ENCODE data around the gene TXNRD2. TPM values are rescaled to one million over a fixed set of nuclear protein-coding genes. Genes with fewer than 3 reads are reported as not detected.

Gene TXNRD2
- total and polyA plus RNA-seq, 2 of the 4 experiments (the other 2 are of a cell fraction), result 15.6 to 25.7 TPM

GRCh38 chr22:19964701-19965386, 23.2 kb upstream of the TXNRD2 start:
- ATAC-seq (ENCODE audit: low read depth) (no peak), DNase-seq (no peak)
- H4K5ac ChIP-seq (ENCODE audit: low read depth, low read length), result no peak overlapping the region
- no peak overlapping the region for H3K56ac ChIP-seq (ENCODE audit: extremely low read depth, insufficient read depth, low read length)
- BruUV-seq (replicated peaks), result no TSS peak
- no peak overlapping the region for H2AFZ ChIP-seq (replicated peaks; ENCODE audit: low read length, poor library complexity)
- H3K9me1 ChIP-seq (ENCODE audit: insufficient read depth, low read length), result peaks cover under 1% of the 10 kb centered on the region; the same call in 1 of the 2 replicates
- H3K18ac ChIP-seq (ENCODE audit: low read depth, low read length), result no peak overlapping the region
- peaks cover 61% of the 10 kb centered on the region for H3K36me3 ChIP-seq (ENCODE audit: control insufficient read depth, insufficient read depth, low read length)
- no peak overlapping the region for H3K14ac ChIP-seq (replicated peaks; ENCODE audit: low read depth, low read length)
- TF ChIP-seq CEBPB (IDR thresholded peaks at IDR 0.05; ENCODE audit: low read depth, low read length) (no peak), CTCF (conservative IDR thresholded peaks at IDR 0.05; ENCODE audit: low read depth, low read length) (no peak), CHD1 (IDR thresholded peaks at IDR 0.05; ENCODE audit: low read depth, low read length) (no peak), RCOR1 (IDR thresholded peaks at IDR 0.05; ENCODE audit: insufficient replicate concordance, low read length) (no peak), RFX5 (IDR thresholded peaks at IDR 0.05; ENCODE audit: low read depth, low read length) (no peak), NFE2L2 (IDR thresholded peaks at IDR 0.05; ENCODE audit: low read depth, low read length) (no peak), RAD21 (IDR thresholded peaks at IDR 0.05; ENCODE audit: low read length) (no peak), MXI1 (IDR thresholded peaks at IDR 0.05; ENCODE audit: borderline replicate concordance, low read depth, low read length) (no peak), MAFK (IDR thresholded peaks at IDR 0.05; ENCODE audit: low read depth, low read length) (no peak), BHLHE40 (IDR thresholded peaks at IDR 0.05; ENCODE audit: low read depth, low read length) (no peak), SMC3 (IDR thresholded peaks at IDR 0.05; ENCODE audit: low read depth, low read length) (no peak), ELK1 (IDR thresholded peaks at IDR 0.05; ENCODE audit: borderline replicate concordance, low read depth, low read length) (no peak), FOS (IDR thresholded peaks at IDR 0.05; ENCODE audit: low read depth, low read length) (no peak), POLR2A (IDR thresholded peaks at IDR 0.05; ENCODE audit: low read depth, low read length) (no peak), MAZ (IDR thresholded peaks at IDR 0.05; ENCODE audit: borderline replicate concordance, low read depth, low read length) (no peak), USF2 (IDR thresholded peaks at IDR 0.05; ENCODE audit: low read depth, low read length) (no peak)
- no peak overlapping the region for H3K9ac ChIP-seq (ENCODE audit: low read depth, low read length)
- H3K4me3 ChIP-seq (ENCODE audit: insufficient read depth, low read depth, low read length), result no peak overlapping the region
- H4K20me1 ChIP-seq (ENCODE audit: insufficient read depth, low read length), result peaks cover 27% of the 10 kb centered on the region
- H4K91ac ChIP-seq (ENCODE audit: insufficient read depth, low read depth, low read length), result no peak overlapping the region
- peaks cover 10 to 37% of the 10 kb centered on the region in 2 experiments; a peak in 3 of 4 replicates for H3K79me1 ChIP-seq (ENCODE audit: low read depth in 1 of 2, low read length in 2 of 2)
- dilution Hi-C loops (cut with HindIII; ENCODE audit: low sequenced_read_pairs, unreplicated experiment) (no loop called here), in situ Hi-C loops (cut with MboI; ENCODE audit: low sequenced_read_pairs) (no loop called here), intact Hi-C loops (cut with micrococcal nuclease) (no loop called here)
- no peaks in the 10 kb centered on the region for H3K27me3 ChIP-seq (ENCODE audit: control insufficient read depth, insufficient read depth, low read length)
- no peak overlapping the region for H2AK5ac ChIP-seq (ENCODE audit: low read depth, low read length)
- H3K27ac ChIP-seq (ENCODE audit: insufficient read depth, low read length), result no peak overlapping the region
- H3K4me1 ChIP-seq (ENCODE audit: control insufficient read depth, insufficient read depth, low read length), result peaks cover 13% of the 10 kb centered on the region
- peak overlapping the region; percentile 13 for H2AK9ac ChIP-seq (replicated peaks; ENCODE audit: low read depth, low read length, poor library complexity)
- no peak overlapping the region for H2BK20ac ChIP-seq (ENCODE audit: low read depth, low read length)
- H3K23ac ChIP-seq (ENCODE audit: low read depth, low read length), result no peak overlapping the region
- H4K8ac ChIP-seq (ENCODE audit: low read depth in 2 of 2, low read length in 2 of 2), result no peak overlapping the region
- no peak overlapping the region for H3K4me2 ChIP-seq (ENCODE audit: low read depth, low read length)
- ChIA-PET CTCF (interaction anchor here (1.5 kb wide), 1 partner anchor 11 kb away, joined by 4 read pairs; no protein-coding TSS in a partner anchor), POLR2A (ENCODE audit: unreplicated experiment) (no interaction called here)
- 97% methylated on average over 4 of the region's 15 CpGs; no CpG with 5 or more reads in 1 of the 2 experiments for WGBS, 2 experiments (ENCODE audit: extremely low coverage in 2 of 2, insufficient read length in 1 of 2)
- H2BK15ac ChIP-seq (ENCODE audit: low read depth, low read length), result no peak overlapping the region
- H2BK5ac ChIP-seq (ENCODE audit: low read depth, low read length, poor library complexity, severe bottlenecking), result no peak overlapping the region
- H3K4ac ChIP-seq (ENCODE audit: low read depth, low read length), result no peak overlapping the region
- no peaks in the 10 kb centered on the region for H3K9me3 ChIP-seq (ENCODE audit: control insufficient read depth, insufficient read depth, low read length)
- no peak overlapping the region for H2BK120ac ChIP-seq (ENCODE audit: low read depth, low read length)

Data from IMR-90 (cell line).